ENCODE results near the gene FOXP1.

The FOXP1 gene

DNA sequence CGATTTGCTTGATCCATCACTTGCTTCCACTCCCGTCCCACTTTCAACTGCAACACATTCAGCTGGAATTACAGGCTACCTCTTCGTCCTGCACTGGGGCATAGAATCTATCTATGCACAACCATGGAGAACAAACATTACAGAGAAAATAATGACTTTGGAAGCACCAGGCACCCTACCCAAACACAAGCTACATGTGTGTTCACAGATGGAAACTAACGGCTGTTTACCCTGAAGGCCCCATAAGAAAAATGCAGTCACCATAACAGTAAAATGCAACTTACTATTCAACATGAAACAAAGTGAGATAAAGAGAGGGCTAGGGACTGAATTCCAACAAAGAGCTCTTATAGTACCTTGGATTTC, 496.8 kb downstream of the FOXP1 start:
- Histone ChIP-seq H3K9me3 (no peaks in the 10 kb centered on the region), H3K4me1 (no peaks in the 10 kb centered on the region), H3K36me3 (no peaks in the 10 kb centered on the region; the same call in 1 of the 2 replicates), H3K27me3 (no peaks in the 10 kb centered on the region), H3K4me3 (ENCODE audit: low read depth, low read length) (no peak overlapping the region)
- no peak for DNase-seq
- TF ChIP-seq, protein P1, sequence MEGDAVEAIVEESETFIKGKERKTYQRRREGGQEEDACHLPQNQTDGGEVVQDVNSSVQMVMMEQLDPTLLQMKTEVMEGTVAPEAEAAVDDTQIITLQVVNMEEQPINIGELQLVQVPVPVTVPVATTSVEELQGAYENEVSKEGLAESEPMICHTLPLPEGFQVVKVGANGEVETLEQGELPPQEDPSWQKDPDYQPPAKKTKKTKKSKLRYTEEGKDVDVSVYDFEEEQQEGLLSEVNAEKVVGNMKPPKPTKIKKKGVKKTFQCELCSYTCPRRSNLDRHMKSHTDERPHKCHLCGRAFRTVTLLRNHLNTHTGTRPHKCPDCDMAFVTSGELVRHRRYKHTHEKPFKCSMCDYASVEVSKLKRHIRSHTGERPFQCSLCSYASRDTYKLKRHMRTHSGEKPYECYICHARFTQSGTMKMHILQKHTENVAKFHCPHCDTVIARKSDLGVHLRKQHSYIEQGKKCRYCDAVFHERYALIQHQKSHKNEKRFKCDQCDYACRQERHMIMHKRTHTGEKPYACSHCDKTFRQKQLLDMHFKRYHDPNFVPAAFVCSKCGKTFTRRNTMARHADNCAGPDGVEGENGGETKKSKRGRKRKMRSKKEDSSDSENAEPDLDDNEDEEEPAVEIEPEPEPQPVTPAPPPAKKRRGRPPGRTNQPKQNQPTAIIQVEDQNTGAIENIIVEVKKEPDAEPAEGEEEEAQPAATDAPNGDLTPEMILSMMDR (IDR thresholded peaks at IDR 0.05; ENCODE audit: low read depth, low read length), result no peak

GRCh38 chr3:71083726-71084131, 499.8 kb downstream of the FOXP1 start:
- no peak for DNase-seq
- no peaks in the 10 kb centered on the region for H3K9me3 ChIP-seq
- H3K36me3 ChIP-seq, result no peaks in the 10 kb centered on the region
- H3K4me1 ChIP-seq, result no peaks in the 10 kb centered on the region
- TF ChIP-seq, protein P1 (IDR thresholded peaks at IDR 0.05; ENCODE audit: low read depth, low read length), result no peak
- no peaks in the 10 kb centered on the region for H3K27me3 ChIP-seq
- no peak overlapping the region for H3K4me3 ChIP-seq (ENCODE audit: low read depth, low read length)

- no peak overlapping the region for H3K4me3 ChIP-seq (ENCODE audit: low read depth, low read length)
- H3K4me1 ChIP-seq, result no peaks in the 10 kb centered on the region
Measured at GRCh38 chr3:71082833-71083232, 500.7 kb downstream of the FOXP1 start.

GRCh38 chr3:71080517-71081083, 502.9 kb downstream of the FOXP1 start:
- TF ChIP-seq, protein P1 (IDR thresholded peaks at IDR 0.05; ENCODE audit: low read depth, low read length), result no peak
- Histone ChIP-seq H3K4me1 (no peaks in the 10 kb centered on the region), H3K27me3 (no peaks in the 10 kb centered on the region), H3K4me3 (ENCODE audit: low read depth, low read length) (no peak overlapping the region), H3K9me3 (no peaks in the 10 kb centered on the region), H3K36me3 (no peaks in the 10 kb centered on the region)
- DNase-seq, result no peak

More at GRCh38 chr3:71082833-71083232, 500.7 kb downstream of the FOXP1 start:
- Histone ChIP-seq H3K27me3 (no peaks in the 10 kb centered on the region), H3K9me3 (no peaks in the 10 kb centered on the region), H3K36me3 (no peaks in the 10 kb centered on the region)
- no peak for DNase-seq
- TF ChIP-seq, protein P1 (IDR thresholded peaks at IDR 0.05; ENCODE audit: low read depth, low read length), result no peak

GRCh38 chr3:71078723-71079525, 504.6 kb downstream of the FOXP1 start:
- no peak for DNase-seq
- Histone ChIP-seq H3K4me3 (ENCODE audit: low read depth, low read length) (no peak overlapping the region), H3K9me3 (no peaks in the 10 kb centered on the region), H3K27me3 (no peaks in the 10 kb centered on the region), H3K4me1 (no peaks in the 10 kb centered on the region), H3K36me3 (no peaks in the 10 kb centered on the region)
- TF ChIP-seq, protein P1 (IDR thresholded peaks at IDR 0.05; ENCODE audit: low read depth, low read length), result no peak

GRCh38 chr3:71078199-71078598, 505.3 kb downstream of the FOXP1 start:
- H3K36me3 ChIP-seq, result no peaks in the 10 kb centered on the region
- no peak for DNase-seq

More at GRCh38 chr3:71078199-71078598, 505.3 kb downstream of the FOXP1 start:
- Histone ChIP-seq H3K27me3 (no peaks in the 10 kb centered on the region), H3K4me1 (no peaks in the 10 kb centered on the region), H3K9me3 (no peaks in the 10 kb centered on the region), H3K4me3 (ENCODE audit: low read depth, low read length) (no peak overlapping the region)
- TF ChIP-seq, protein P1 (IDR thresholded peaks at IDR 0.05; ENCODE audit: low read depth, low read length), result no peak

Measured in BE2C (cell line).